IPS-15b (cell line): Measurements from ENCODE around the gene ST6GALNAC5.
"Not testable (repeated sequence)": the region's sequence is repeated elsewhere in the genome, so short reads cannot be mapped to it uniquely, and the experiment has no call there.

ENCODE experiments used
- H3K27me3 ChIP-seq: one replicate; pipeline ENCODE4 v1.6.1; 2013; ENCODE audit warnings: low read length; ENCODE audit not compliant: control insufficient read depth, insufficient read depth
- H3K36me3 ChIP-seq: one replicate; pipeline ENCODE4 v1.6.1; 2013; ENCODE audit warnings: low read length; ENCODE audit not compliant: control insufficient read depth, insufficient read depth
- H3K4me1 ChIP-seq: one replicate; pipeline ENCODE4 v1.6.1; 2013; ENCODE audit warnings: mild to moderate bottlenecking, low read length; ENCODE audit not compliant: control insufficient read depth, insufficient read depth
- H3K4me3 ChIP-seq: one replicate; pipeline ENCODE4 v1.5.1; 2013; ENCODE audit warnings: low read depth, low read length
- H3K9ac ChIP-seq: one replicate; pipeline ENCODE4 v1.6.1; 2013; ENCODE audit warnings: low read depth, mild to moderate bottlenecking, low read length
- H3K9me3 ChIP-seq: one replicate; pipeline ENCODE4 v1.6.1; 2013; ENCODE audit warnings: mild to moderate bottlenecking, low read length; ENCODE audit not compliant: control insufficient read depth, insufficient read depth

The ST6GALNAC5 gene

DNA sequence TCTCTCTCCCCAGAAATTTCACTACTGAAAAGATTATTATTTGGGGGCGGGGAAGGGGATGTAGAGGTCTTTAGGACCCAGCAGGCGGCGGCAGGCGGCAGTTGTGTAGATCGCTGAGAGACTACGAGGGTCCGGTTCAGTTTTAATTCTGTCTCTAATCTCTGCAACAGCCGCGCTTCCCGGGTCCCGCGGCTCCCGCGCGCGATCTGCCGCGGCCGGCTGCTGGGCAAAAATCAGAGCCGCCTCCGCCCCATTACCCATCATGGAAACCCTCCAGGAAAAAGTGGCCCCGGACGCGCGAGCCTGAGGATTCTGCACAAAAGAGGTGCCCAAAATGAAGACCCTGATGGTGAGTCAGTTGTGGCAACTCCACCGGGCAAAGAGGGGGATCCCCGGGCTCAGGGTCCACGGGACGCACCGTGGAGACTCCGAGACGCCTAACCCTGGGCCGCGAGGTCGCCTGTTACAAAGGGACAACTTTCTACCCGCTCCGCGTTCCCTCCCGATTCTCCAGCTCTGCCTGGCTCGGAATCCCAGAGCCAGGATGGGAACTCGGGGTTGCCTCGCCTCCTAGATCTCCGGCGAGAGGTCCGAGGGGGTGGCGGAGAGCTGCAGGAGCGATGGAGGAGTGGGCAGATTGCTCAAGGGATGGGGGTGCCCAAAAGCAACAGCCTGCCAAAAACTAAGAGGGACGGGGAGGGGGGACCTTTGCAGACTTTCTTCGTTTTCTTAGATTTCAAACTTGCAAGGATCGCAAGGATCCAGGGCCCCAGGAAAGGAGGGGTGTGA is at the start of gene ST6GALNAC5:
Gene ST6GALNAC5 (plus strand): TSS at position 139 of the 789 bp plus-strand sequence.
- no peaks in the 10 kb centered on the region for H3K36me3 ChIP-seq
- no peaks in the 10 kb centered on the region for H3K9me3 ChIP-seq
- peak within 1 kb of the TSS; percentile 87 for H3K4me3 ChIP-seq
- no peaks in the 10 kb centered on the region for H3K4me1 ChIP-seq
- H3K27me3 ChIP-seq = peaks cover 27% of the 10 kb centered on the region
- peak within 1 kb of the TSS; percentile 61 for H3K9ac ChIP-seq

- no peaks in the 10 kb centered on the region for H3K27me3 ChIP-seq
- no peaks in the 10 kb centered on the region for H3K4me1 ChIP-seq
- no peaks in the 10 kb centered on the region for H3K9me3 ChIP-seq
- no peak overlapping the region for H3K9ac ChIP-seq
- no peak overlapping the region for H3K4me3 ChIP-seq
- no peaks in the 10 kb centered on the region for H3K36me3 ChIP-seq
Measured at GRCh38 chr1:76820028-76820427, 47.3 kb upstream of the ST6GALNAC5 start.

GRCh38 chr1:76822961-76823360 is 44.3 kb upstream of the ST6GALNAC5 start:
- H3K4me1 ChIP-seq, H3K4me3 ChIP-seq, H3K36me3 ChIP-seq, H3K9me3 ChIP-seq, H3K27me3 ChIP-seq, H3K9ac ChIP-seq: not testable (repeated sequence)

DNA sequence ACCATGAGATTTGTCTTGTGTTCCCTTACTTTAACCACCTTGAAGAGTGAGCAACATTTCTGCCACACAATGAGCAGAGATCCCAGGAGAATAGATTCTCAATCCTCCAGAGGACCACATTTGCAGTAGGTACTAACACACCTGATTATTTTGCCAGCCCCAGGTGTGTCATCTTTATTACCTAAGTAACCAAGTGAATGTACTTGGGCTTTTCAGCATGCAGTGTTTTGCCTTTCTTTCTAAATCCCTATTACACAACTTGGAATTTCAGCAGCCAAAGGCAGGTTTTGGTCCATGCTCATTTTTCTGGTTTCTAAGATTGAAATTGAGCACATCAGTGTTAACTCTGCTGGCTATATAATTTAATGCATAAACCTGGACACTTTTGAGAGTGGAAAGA is 43.2 kb upstream of the ST6GALNAC5 start:
- Histone ChIP-seq H3K9me3 (no peaks in the 10 kb centered on the region), H3K4me3 (no peak overlapping the region), H3K36me3 (no peaks in the 10 kb centered on the region), H3K4me1 (no peaks in the 10 kb centered on the region), H3K27me3 (no peaks in the 10 kb centered on the region), H3K9ac (no peak overlapping the region)

GRCh38 chr1:76826072-76826845 is 41.0 kb upstream of the ST6GALNAC5 start:
- no peaks in the 10 kb centered on the region for H3K27me3 ChIP-seq
- no peak overlapping the region for H3K9ac ChIP-seq
- no peaks in the 10 kb centered on the region for H3K9me3 ChIP-seq
- no peaks in the 10 kb centered on the region for H3K36me3 ChIP-seq
- no peaks in the 10 kb centered on the region for H3K4me1 ChIP-seq
- H3K4me3 ChIP-seq = no peak overlapping the region

GRCh38 chr1:76827066-76827465 is 40.2 kb upstream of the ST6GALNAC5 start:
- H3K9ac ChIP-seq = no peak overlapping the region
- H3K9me3 ChIP-seq = no peaks in the 10 kb centered on the region
- no peaks in the 10 kb centered on the region for H3K4me1 ChIP-seq
- H3K27me3 ChIP-seq = no peaks in the 10 kb centered on the region
- no peaks in the 10 kb centered on the region for H3K36me3 ChIP-seq
- no peak overlapping the region for H3K4me3 ChIP-seq

DNA sequence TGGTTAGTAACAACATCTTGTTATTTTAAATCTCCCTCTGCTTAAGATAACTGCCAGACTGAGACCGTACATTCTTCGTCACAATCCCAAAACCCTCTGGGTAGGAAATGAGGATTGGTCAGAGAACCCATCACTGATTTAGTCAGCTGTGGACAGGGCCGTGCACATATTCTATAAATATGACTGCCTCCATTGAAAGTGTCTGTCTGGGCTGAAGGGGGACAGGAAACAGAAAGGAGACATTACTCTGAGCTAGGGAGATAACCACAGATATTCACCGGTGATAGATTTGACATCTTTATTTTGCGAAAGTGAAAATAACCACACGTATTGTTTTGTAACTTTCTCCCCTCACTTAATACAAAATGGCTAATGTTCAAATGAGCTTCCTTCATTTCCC is 36.9 kb upstream of the ST6GALNAC5 start:
- H3K4me3 ChIP-seq = no peak overlapping the region

GRCh38 chr1:76832521-76832920 is 34.8 kb upstream of the ST6GALNAC5 start:
- no peak overlapping the region for H3K9ac ChIP-seq
- no peaks in the 10 kb centered on the region for H3K36me3 ChIP-seq
- H3K9me3 ChIP-seq = no peaks in the 10 kb centered on the region
- no peaks in the 10 kb centered on the region for H3K27me3 ChIP-seq
- H3K4me3 ChIP-seq = no peak overlapping the region
- H3K4me1 ChIP-seq = no peaks in the 10 kb centered on the region

More for the DNA sequence above, 36.9 kb upstream of the ST6GALNAC5 start:
- Histone ChIP-seq H3K27me3 (no peaks in the 10 kb centered on the region), H3K4me1 (no peaks in the 10 kb centered on the region), H3K9ac (no peak overlapping the region), H3K36me3 (no peaks in the 10 kb centered on the region), H3K9me3 (no peaks in the 10 kb centered on the region)

DNA sequence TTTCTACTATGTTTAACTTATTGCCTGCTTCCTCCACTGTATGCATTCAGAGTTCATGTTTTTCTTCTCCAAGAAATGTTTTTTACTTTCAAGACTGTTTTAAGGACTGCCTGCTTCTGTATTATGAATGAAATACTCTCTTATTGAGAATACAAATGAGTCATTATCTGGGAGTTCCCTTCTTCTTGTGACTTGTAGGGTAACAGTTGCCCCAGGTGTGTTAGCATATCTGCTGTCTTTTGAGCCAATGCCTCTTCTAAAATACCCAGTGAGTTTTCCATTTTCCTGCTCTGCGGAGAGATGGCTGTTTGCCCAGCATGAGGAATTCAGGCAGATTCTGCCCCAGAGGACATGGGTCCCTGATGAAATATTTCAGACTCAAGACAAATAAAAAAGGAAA is 34.1 kb upstream of the ST6GALNAC5 start:
- Histone ChIP-seq H3K9me3 (no peaks in the 10 kb centered on the region), H3K4me1 (no peaks in the 10 kb centered on the region), H3K4me3 (no peak overlapping the region)

DNA sequence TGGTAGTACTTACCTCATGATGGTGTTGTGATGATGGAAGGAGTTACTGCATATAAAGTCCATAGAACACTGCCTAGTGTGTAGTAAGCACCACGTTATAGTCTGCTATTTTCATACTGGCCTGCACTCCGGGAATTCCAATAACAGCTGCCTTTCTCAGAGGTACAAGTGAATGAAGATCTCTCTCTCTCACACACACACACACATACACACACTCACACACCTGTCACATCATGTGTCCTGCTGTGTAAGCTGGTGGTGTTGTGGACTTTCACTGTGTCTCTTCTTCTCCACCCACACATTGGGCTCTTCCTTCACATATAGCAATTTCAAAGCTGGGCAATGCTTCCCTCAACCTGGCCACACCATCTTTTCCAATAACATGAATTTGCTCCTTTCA is 33.4 kb upstream of the ST6GALNAC5 start:
- no peak overlapping the region for H3K9ac ChIP-seq
- H3K9me3 ChIP-seq = no peaks in the 10 kb centered on the region
- no peak overlapping the region for H3K4me3 ChIP-seq
- no peaks in the 10 kb centered on the region for H3K27me3 ChIP-seq
- no peaks in the 10 kb centered on the region for H3K36me3 ChIP-seq
- no peaks in the 10 kb centered on the region for H3K4me1 ChIP-seq

More for the DNA sequence above, 34.1 kb upstream of the ST6GALNAC5 start:
- Histone ChIP-seq H3K36me3 (no peaks in the 10 kb centered on the region), H3K27me3 (no peaks in the 10 kb centered on the region), H3K9ac (no peak overlapping the region)

GRCh38 chr1:76835203-76835602 is 32.1 kb upstream of the ST6GALNAC5 start:
- no peak overlapping the region for H3K4me3 ChIP-seq
- H3K27me3 ChIP-seq = no peaks in the 10 kb centered on the region
- H3K9me3 ChIP-seq = no peaks in the 10 kb centered on the region
- no peaks in the 10 kb centered on the region for H3K4me1 ChIP-seq
- no peak overlapping the region for H3K9ac ChIP-seq
- no peaks in the 10 kb centered on the region for H3K36me3 ChIP-seq

- H3K27me3 ChIP-seq = no peaks in the 10 kb centered on the region
- no peaks in the 10 kb centered on the region for H3K9me3 ChIP-seq
- no peak overlapping the region for H3K4me3 ChIP-seq
- H3K4me1 ChIP-seq = peaks cover 3% of the 10 kb centered on the region
- no peaks in the 10 kb centered on the region for H3K36me3 ChIP-seq
- no peak overlapping the region for H3K9ac ChIP-seq
Measured at GRCh38 chr1:76840278-76840677, 27.0 kb upstream of the ST6GALNAC5 start.
